AG10803 (cell line): Measurements from ENCODE around the gene RPAP3.

Source experiments
- DNase-seq: peaks from one replicate; pipeline ENCODE4 v3.0.0; 2010; ENCODE audit warnings: low read depth
- H3K4me3 ChIP-seq: 2 replicates; pipeline ENCODE4 v1.5.1; 2011; ENCODE audit warnings: mild to moderate bottlenecking, low read length, control low read depth
- TF ChIP-seq, protein P1 (sequence below): conservative IDR thresholded peaks from 2 replicates; pipeline ENCODE4 v1.5.1; 2011; ENCODE audit warnings: mild to moderate bottlenecking, low read length, control low read depth, inconsistent platforms

Gene RPAP3

DNA sequence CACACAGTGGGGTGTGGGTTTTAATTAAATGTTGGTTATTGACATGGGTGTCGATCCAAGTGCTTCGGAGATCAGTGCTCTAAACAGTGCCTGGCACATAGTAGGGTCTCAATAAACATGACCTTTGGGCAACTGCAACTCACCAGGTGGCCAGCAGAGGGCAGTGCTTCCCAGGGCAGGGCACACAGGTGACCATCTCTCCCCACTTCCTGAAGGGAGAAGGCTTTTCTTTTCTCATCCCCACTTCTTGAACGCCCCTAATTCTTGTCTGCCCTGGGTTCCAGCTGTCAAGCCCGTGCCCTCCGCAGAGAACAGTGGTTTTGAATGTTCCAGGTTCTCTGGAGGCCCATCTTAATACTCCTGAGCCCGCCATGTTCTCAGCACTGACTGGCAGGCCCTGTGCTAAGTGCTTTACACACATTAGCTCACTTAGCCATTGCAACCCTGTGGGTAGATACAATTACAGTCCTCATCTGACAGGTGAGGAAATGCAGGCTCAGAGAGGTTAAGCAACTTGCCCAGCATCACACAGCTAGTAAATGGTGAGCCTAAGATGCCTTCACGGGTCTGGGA lies 36.5 kb upstream of the RPAP3 start:
- DNase-seq: no peak
- TF ChIP-seq, protein P1, sequence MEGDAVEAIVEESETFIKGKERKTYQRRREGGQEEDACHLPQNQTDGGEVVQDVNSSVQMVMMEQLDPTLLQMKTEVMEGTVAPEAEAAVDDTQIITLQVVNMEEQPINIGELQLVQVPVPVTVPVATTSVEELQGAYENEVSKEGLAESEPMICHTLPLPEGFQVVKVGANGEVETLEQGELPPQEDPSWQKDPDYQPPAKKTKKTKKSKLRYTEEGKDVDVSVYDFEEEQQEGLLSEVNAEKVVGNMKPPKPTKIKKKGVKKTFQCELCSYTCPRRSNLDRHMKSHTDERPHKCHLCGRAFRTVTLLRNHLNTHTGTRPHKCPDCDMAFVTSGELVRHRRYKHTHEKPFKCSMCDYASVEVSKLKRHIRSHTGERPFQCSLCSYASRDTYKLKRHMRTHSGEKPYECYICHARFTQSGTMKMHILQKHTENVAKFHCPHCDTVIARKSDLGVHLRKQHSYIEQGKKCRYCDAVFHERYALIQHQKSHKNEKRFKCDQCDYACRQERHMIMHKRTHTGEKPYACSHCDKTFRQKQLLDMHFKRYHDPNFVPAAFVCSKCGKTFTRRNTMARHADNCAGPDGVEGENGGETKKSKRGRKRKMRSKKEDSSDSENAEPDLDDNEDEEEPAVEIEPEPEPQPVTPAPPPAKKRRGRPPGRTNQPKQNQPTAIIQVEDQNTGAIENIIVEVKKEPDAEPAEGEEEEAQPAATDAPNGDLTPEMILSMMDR: peak; percentile 99

DNA sequence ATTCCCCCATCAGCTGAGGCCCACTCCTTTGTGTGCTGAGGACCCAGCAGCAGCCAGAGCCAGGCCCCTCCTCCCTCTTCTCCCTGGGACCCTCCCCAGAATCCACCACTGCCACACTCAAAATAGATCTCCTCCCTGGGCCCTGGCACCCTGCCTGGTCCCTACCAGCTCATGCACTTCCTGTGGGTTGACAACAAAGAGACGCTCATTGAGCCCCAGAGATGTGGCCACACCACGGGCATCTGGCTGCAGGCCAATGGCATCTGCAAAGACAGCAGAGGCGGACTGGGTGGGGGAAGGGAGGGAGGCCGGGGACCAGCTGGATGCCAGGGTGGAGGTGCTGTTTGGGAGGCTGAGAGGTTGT lies 35.5 kb upstream of the RPAP3 start:
- TF ChIP-seq, protein P1: no peak
- H3K4me3 ChIP-seq: no peak overlapping the region
- DNase-seq: peak; percentile 42

More for the DNA sequence above, 36.5 kb upstream of the RPAP3 start:
- no peak overlapping the region for H3K4me3 ChIP-seq

DNA sequence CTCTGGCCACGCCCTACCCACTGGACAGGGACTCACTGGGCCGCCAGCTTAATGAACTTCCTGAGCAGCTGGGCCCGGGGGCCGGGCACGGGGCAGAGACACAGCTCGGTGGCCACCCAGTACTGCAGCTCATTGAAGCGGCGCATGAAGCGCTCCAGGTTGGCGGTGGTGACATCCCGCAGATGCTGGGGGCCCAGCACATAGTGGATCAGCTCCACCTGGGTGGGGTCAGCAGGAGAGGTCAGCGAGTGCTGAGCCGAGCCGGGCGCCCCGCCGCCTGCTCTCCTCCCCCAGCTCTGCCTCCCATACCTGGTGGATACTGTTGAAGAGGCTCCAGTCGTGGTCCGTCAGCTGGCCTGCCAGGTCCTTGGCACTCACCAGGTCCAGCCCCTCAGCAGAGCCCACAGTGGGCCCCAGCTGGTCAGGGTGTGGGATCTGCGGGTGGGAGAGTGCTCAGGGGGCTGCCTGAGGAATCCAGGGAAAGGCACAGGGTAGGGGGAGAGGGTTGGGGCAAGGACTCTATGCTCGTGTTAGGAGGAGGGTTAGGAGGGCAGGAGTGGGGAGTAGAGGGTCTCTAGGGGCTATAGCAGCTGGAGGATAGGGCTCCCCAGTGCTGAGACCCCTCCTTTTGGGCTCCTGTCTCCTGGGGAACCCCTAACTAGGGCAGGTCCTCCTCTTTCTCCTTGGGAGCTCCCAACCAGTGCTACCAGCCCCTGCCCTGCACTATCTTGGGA lies 34.9 kb upstream of the RPAP3 start:
- TF ChIP-seq, protein P1: no peak
- no peak for DNase-seq
- H3K4me3 ChIP-seq: no peak overlapping the region

DNA sequence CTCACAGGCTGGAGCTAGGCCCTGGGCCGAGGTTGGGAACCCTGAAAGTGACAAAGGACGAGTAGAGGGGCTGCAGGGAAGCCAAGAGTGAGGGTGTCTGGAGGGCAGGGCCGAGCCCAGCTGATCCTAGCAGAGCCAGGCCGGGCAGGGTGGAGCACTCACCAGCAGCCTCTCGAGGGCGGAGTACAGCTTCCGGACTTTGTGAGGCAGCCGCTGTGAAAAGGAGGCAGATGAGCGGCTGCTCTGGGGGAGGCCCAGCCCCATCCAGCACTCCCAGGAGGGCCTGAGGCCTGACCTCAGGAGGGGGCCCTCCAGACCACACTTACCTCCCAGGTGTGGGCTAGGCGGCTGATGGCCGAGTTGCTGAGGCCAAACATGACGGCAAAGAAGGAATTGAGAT lies 34.1 kb upstream of the RPAP3 start:
- H3K4me3 ChIP-seq: no peak overlapping the region
- TF ChIP-seq, protein P1: no peak
- no peak for DNase-seq

DNA sequence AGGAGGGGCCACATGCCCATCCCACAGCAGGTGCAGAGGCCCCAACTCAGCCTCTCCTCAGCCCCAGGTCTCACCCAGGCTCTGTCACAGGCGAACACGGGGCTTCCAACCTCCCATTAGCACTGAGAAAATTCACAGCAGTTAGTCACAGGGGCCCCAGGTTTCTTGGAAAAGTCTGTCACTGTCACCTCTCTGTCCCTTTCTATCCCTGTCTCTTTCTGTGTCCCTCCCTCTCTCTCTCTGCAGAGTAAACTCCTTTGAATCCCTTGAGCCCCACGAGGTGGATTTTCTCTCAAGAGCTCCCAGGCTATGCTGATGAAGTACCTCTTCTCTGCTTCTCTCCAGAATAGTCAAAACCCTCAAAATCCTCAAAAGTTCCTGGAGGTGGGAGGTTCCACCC lies 33.5 kb upstream of the RPAP3 start:
- DNase-seq: no peak
- TF ChIP-seq, protein P1: no peak
- no peak overlapping the region for H3K4me3 ChIP-seq

DNA sequence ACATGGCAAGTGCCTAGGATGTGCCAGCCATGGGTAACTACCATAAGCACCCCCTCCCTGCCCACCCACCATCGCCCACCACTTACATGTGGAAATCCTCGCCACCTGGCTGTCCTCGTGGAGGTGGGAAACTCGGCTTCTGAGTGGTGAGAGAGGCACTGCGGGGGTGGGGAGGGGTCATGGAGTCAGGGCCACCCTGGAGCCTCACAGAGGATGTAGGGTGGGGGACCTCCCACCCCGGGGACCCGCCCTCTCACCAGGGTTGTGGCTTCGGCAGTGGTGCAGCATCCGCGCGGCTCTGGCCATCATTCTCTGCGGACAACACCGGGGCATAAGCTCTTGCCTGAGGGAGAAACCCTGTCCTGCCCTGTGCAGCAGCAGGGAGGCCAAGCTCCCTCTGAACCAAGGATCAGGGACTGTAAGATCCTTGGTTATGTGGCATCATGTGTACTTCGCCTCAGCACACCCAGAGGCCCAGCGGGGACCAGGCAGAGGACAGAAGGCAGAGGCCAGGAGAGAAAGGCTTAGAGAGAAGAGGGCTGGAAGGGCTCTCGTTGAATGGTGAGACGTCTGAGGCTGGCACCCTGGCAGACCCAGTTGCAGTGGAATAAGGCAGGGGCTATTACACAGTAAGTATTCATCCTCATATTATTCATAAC lies 32.2 kb upstream of the RPAP3 start:
- no peak for DNase-seq
- H3K4me3 ChIP-seq: no peak overlapping the region
- TF ChIP-seq, protein P1: no peak
